CD4-positive, CD25-positive, alpha-beta regulatory T cell (primary cell): Measurements from ENCODE around the gene FAM219A. TPM values are rescaled to one million over a fixed set of nuclear protein-coding genes. Genes with fewer than 3 reads are reported as not detected.

Experiments used
- ATAC-seq, 2 donors: fragments of 150-1000 bp; cut with Tn5 transposase; one replicate each; pipeline ENCODE4 v1.10.0; 2021; ENCODE audit warnings: low read depth in 2 of 2, moderate number of reproducible peaks in 2 of 2, moderate library complexity in 1 of 2
- DNase-seq, 3 donors: peaks; one replicate each; pipeline versions ENCODE4 v3.0.0 to v3.0.0-alpha.2; 2012 to 2022; ENCODE audit warnings: mixed read lengths in 1 of 3
- H3K27ac ChIP-seq: one replicate; pipeline ENCODE4 v1.7.0; 2013; ENCODE audit warnings: mild to moderate bottlenecking, low read length; ENCODE audit not compliant: insufficient read depth, poor library complexity, severe bottlenecking
- H3K27me3 ChIP-seq: one replicate; pipeline ENCODE4 v1.7.0; 2013; ENCODE audit warnings: low read length; ENCODE audit not compliant: control insufficient read depth, insufficient read depth
- H3K36me3 ChIP-seq: one replicate; pipeline ENCODE4 v1.7.0; 2013; ENCODE audit warnings: mild to moderate bottlenecking, low read length, moderate library complexity; ENCODE audit not compliant: control insufficient read depth, insufficient read depth
- H3K4me1 ChIP-seq: 2 replicates; pipeline ENCODE4 v1.7.0; 2013; ENCODE audit warnings: mild to moderate bottlenecking, low read length; ENCODE audit not compliant: insufficient read depth, control insufficient read depth, poor library complexity, severe bottlenecking
- H3K4me3 ChIP-seq: one replicate; pipeline ENCODE4 v1.7.0; 2013; ENCODE audit warnings: low read depth, mild to moderate bottlenecking, low read length, moderate library complexity
- H3K9me3 ChIP-seq, 2 experiments: 1 replicate in 1 of 2; 2 replicates in 1 of 2; pipeline ENCODE4 v1.7.0; 2013; ENCODE audit warnings: low read length in 2 of 2, mild to moderate bottlenecking in 1 of 2, moderate library complexity in 1 of 2; ENCODE audit not compliant: control insufficient read depth in 2 of 2
- H3K27ac Mint-ChIP-seq, 3 donors: one replicate each; pipeline ENCODE4 v1.8.0; 2020 to 2022; ENCODE audit warnings: mild to moderate bottlenecking in 3 of 3, mixed read lengths in 3 of 3, moderate library complexity in 2 of 3
- H3K27me3 Mint-ChIP-seq: one replicate; pipeline ENCODE4 v1.8.0; 2022; ENCODE audit warnings: mild to moderate bottlenecking, mixed read lengths
- H3K36me3 Mint-ChIP-seq: one replicate; pipeline ENCODE4 v1.8.0; 2020; ENCODE audit warnings: mixed read lengths
- H3K4me1 Mint-ChIP-seq, 4 donors: one replicate each; pipeline ENCODE4 v1.8.0; 2020 to 2022; ENCODE audit warnings: mixed read lengths in 4 of 4, mild to moderate bottlenecking in 1 of 4
- H3K4me3 Mint-ChIP-seq, 4 donors: one replicate each; pipeline ENCODE4 v1.8.0; 2020 to 2022; ENCODE audit warnings: mild to moderate bottlenecking in 4 of 4, mixed read lengths in 4 of 4, moderate library complexity in 3 of 4
- H3K9me3 Mint-ChIP-seq, 7 donors: one replicate each; pipeline ENCODE4 v1.8.0; 2020 to 2022; ENCODE audit warnings: mixed read lengths in 7 of 7, mild to moderate bottlenecking in 3 of 7, moderate library complexity in 2 of 7
- polyA plus RNA-seq, 4 donors: library from polyadenylated mRNA; unstranded; fragments of 300-500 nt; fragmentation: Illumina TruSeq; gene quantifications; one replicate each; pipeline ENCODE4 v1.2.3, GENCODE V29; 2021
- total RNA-seq: library from RNA; stranded (reverse); gene quantifications from one replicate; pipeline ENCODE4 v1.2.3, GENCODE V29; 2022

Gene FAM219A
- total and polyA plus RNA-seq, 5 donors from 2014 or later, result 0.70 to 16.9 (median 1.1) TPM

- ATAC-seq, result no peak
- H3K4me1 ChIP-seq, result peaks cover 18% of the 10 kb centered on the region
- no peaks in the 10 kb centered on the region for H3K9me3 Mint-ChIP-seq
- peaks cover 4 to 23% (median 13%) of the 10 kb centered on the region in 4 donors for H3K4me1 Mint-ChIP-seq
- no peaks in the 10 kb centered on the region for H3K36me3 ChIP-seq
- H3K27me3 Mint-ChIP-seq, result no peaks in the 10 kb centered on the region
- H3K27me3 ChIP-seq, result no peaks in the 10 kb centered on the region
- H3K9me3 ChIP-seq, result no peaks in the 10 kb centered on the region
- no peaks in the 10 kb centered on the region for H3K36me3 Mint-ChIP-seq
- H3K27ac ChIP-seq, result no peak overlapping the region
- no peak overlapping the region for H3K4me3 Mint-ChIP-seq
- no peak for DNase-seq
- H3K27ac Mint-ChIP-seq, result peak overlapping the region in 1 of 3 donors; percentile 60
- H3K4me3 ChIP-seq, result no peak overlapping the region
These were observed 73.8 kb downstream of the FAM219A start for GRCh38 chr9:34384368-34385165.

GRCh38 chr9:34383904-34384303 lies 74.5 kb downstream of the FAM219A start:
- no peak overlapping the region for H3K27ac ChIP-seq
- H3K36me3 ChIP-seq, result no peaks in the 10 kb centered on the region
- peak overlapping the region in 1 of 4 donors; percentile 76 for H3K4me3 Mint-ChIP-seq
- ATAC-seq (no peak), DNase-seq (no peak)
- H3K4me1 ChIP-seq, result peaks cover 23% of the 10 kb centered on the region
- H3K27me3 Mint-ChIP-seq, result no peaks in the 10 kb centered on the region
- no peaks in the 10 kb centered on the region for H3K36me3 Mint-ChIP-seq
- H3K9me3 ChIP-seq, result no peaks in the 10 kb centered on the region
- H3K9me3 Mint-ChIP-seq, result no peaks in the 10 kb centered on the region
- no peaks in the 10 kb centered on the region for H3K27me3 ChIP-seq
- peaks cover 8 to 30% (median 19%) of the 10 kb centered on the region in 4 donors for H3K4me1 Mint-ChIP-seq
- H3K27ac Mint-ChIP-seq, result peak overlapping the region in 1 of 3 donors; percentile 60
- no peak overlapping the region for H3K4me3 ChIP-seq

GRCh38 chr9:34382879-34383278 lies 75.5 kb downstream of the FAM219A start:
- Mint-ChIP-seq H3K27ac (peak overlapping the region in 1 of 3 donors; percentile 20), H3K9me3 (no peaks in the 10 kb centered on the region), H3K4me1 (peaks cover 8 to 31% (median 19%) of the 10 kb centered on the region in 4 donors), H3K4me3 (peak overlapping the region in 2 of 4 donors; percentile 46 to 76), H3K36me3 (no peaks in the 10 kb centered on the region), H3K27me3 (no peaks in the 10 kb centered on the region)
- Histone ChIP-seq H3K27ac (no peak overlapping the region), H3K36me3 (no peaks in the 10 kb centered on the region), H3K27me3 (no peaks in the 10 kb centered on the region), H3K4me3 (no peak overlapping the region), H3K4me1 (peaks cover 23% of the 10 kb centered on the region), H3K9me3 (no peaks in the 10 kb centered on the region)
- DNase-seq (no peak), ATAC-seq (no peak)

- Mint-ChIP-seq H3K4me3 (peak overlapping the region in 3 of 4 donors; percentile 78 to 91 (median 89)), H3K27me3 (no peaks in the 10 kb centered on the region), H3K36me3 (no peaks in the 10 kb centered on the region), H3K9me3 (no peaks in the 10 kb centered on the region), H3K4me1 (peaks cover 4 to 33% (median 20%) of the 10 kb centered on the region in 4 donors), H3K27ac (peak overlapping the region in 2 of 3 donors; percentile 59 to 85)
- Histone ChIP-seq H3K4me3 (no peak overlapping the region), H3K36me3 (no peaks in the 10 kb centered on the region), H3K27ac (no peak overlapping the region), H3K9me3 (no peaks in the 10 kb centered on the region), H3K27me3 (no peaks in the 10 kb centered on the region), H3K4me1 (peaks cover 31% of the 10 kb centered on the region)
- DNase-seq (no peak), ATAC-seq (no peak)
These were observed 76.3 kb downstream of the FAM219A start for GRCh38 chr9:34382054-34382453.

- no peaks in the 10 kb centered on the region for H3K36me3 ChIP-seq
- no peaks in the 10 kb centered on the region for H3K27me3 Mint-ChIP-seq
- peak overlapping the region; percentile 53 for H3K4me3 ChIP-seq
- H3K4me1 ChIP-seq, result peaks cover 36% of the 10 kb centered on the region
- no peaks in the 10 kb centered on the region for H3K36me3 Mint-ChIP-seq
- H3K9me3 Mint-ChIP-seq, result no peaks in the 10 kb centered on the region
- H3K27ac Mint-ChIP-seq, result peak overlapping the region; percentile 59 to 85 (median 60)
- no peaks in the 10 kb centered on the region for H3K9me3 ChIP-seq
- H3K4me1 Mint-ChIP-seq, result peaks cover 4 to 37% (median 22%) of the 10 kb centered on the region in 4 donors
- DNase-seq, result peak in 2 of 3 donors; percentile 10 to 23
- H3K4me3 Mint-ChIP-seq, result peak overlapping the region; percentile 78 to 91 (median 88)
- ATAC-seq, result no peak
- H3K27ac ChIP-seq, result no peak overlapping the region
- no peaks in the 10 kb centered on the region for H3K27me3 ChIP-seq
These were observed 77.0 kb downstream of the FAM219A start for GRCh38 chr9:34381323-34381722.

GRCh38 chr9:34380511-34381315 lies 77.7 kb downstream of the FAM219A start:
- peak overlapping the region; percentile 78 to 91 (median 88) for H3K4me3 Mint-ChIP-seq
- Histone ChIP-seq H3K9me3 (no peaks in the 10 kb centered on the region), H3K4me1 (peaks cover 42% of the 10 kb centered on the region), H3K36me3 (no peaks in the 10 kb centered on the region), H3K27ac (peak overlapping the region; percentile 55), H3K27me3 (no peaks in the 10 kb centered on the region), H3K4me3 (peak overlapping the region; percentile 53)
- no peaks in the 10 kb centered on the region for H3K36me3 Mint-ChIP-seq
- no peaks in the 10 kb centered on the region for H3K9me3 Mint-ChIP-seq
- ATAC-seq (peak; percentile 46 to 49), DNase-seq (peak; percentile 76 to 90 (median 78))
- no peaks in the 10 kb centered on the region for H3K27me3 Mint-ChIP-seq
- peaks cover 4 to 42% (median 27%) of the 10 kb centered on the region in 4 donors for H3K4me1 Mint-ChIP-seq
- H3K27ac Mint-ChIP-seq, result peak overlapping the region; percentile 59 to 85 (median 63)

- H3K27ac ChIP-seq, result peak overlapping the region; percentile 55
These were observed 78.3 kb downstream of the FAM219A start for GRCh38 chr9:34380034-34380510.

More at GRCh38 chr9:34380034-34380510, 78.3 kb downstream of the FAM219A start:
- Mint-ChIP-seq H3K9me3 (peaks cover 0 to 2% (median 0%) of the 10 kb centered on the region in 7 donors), H3K4me1 (peaks cover 4 to 49% (median 31%) of the 10 kb centered on the region in 4 donors), H3K27ac (peak overlapping the region; percentile 59 to 95 (median 85)), H3K27me3 (no peaks in the 10 kb centered on the region), H3K36me3 (no peaks in the 10 kb centered on the region), H3K4me3 (peak overlapping the region; percentile 78 to 91 (median 88))
- peak in 2 of 3 donors; percentile 1 to 24 for DNase-seq
- peak overlapping the region; percentile 57 for H3K4me3 ChIP-seq
- H3K9me3 ChIP-seq, result no peaks in the 10 kb centered on the region
- no peak for ATAC-seq
- no peaks in the 10 kb centered on the region for H3K36me3 ChIP-seq
- peaks cover 43% of the 10 kb centered on the region for H3K4me1 ChIP-seq
- H3K27me3 ChIP-seq, result no peaks in the 10 kb centered on the region
